Measurements from ENCODE around the gene TFDP3.

DNA sequence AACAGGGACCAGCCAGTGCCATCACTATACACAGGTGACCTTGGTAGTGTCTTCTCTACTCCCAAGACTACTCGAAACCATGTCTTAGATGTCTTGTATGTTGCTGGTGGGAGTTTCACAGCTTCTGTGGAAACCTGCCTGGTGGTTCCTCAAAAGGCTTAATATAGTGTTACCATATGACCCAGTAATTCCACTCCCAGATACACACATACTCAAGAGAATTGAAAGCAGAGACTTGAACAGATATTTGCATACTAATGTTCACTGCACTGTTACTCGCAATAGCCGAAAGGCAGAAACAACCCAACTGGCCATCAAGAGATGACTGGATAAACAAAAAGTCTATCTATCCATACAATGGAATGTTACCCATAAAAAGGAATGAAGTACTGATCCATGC, 3.1 kb downstream of the TFDP3 start:
- TF ChIP-seq, protein P1, sequence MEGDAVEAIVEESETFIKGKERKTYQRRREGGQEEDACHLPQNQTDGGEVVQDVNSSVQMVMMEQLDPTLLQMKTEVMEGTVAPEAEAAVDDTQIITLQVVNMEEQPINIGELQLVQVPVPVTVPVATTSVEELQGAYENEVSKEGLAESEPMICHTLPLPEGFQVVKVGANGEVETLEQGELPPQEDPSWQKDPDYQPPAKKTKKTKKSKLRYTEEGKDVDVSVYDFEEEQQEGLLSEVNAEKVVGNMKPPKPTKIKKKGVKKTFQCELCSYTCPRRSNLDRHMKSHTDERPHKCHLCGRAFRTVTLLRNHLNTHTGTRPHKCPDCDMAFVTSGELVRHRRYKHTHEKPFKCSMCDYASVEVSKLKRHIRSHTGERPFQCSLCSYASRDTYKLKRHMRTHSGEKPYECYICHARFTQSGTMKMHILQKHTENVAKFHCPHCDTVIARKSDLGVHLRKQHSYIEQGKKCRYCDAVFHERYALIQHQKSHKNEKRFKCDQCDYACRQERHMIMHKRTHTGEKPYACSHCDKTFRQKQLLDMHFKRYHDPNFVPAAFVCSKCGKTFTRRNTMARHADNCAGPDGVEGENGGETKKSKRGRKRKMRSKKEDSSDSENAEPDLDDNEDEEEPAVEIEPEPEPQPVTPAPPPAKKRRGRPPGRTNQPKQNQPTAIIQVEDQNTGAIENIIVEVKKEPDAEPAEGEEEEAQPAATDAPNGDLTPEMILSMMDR (IDR thresholded peaks at IDR 0.05): no peak
- TF ChIP-seq POLR2A (IDR thresholded peaks at IDR 0.05): no peak
- no peak for TF ChIP-seq EP300 (IDR thresholded peaks at IDR 0.05; ENCODE audit: low read depth)
